Astrocyte (in vitro differentiated cells and primary cell): ENCODE results near the gene MPP2. TPM values are rescaled to one million over a fixed set of nuclear protein-coding genes. Genes with fewer than 3 reads are reported as not detected.
"Not testable (repeated sequence)": the region's sequence is repeated elsewhere in the genome, so short reads cannot be mapped to it uniquely, and the experiment has no call there.

Experiments used
- DNase-seq: peaks from one replicate; pipeline ENCODE4 v3.0.0-alpha.2; 2010; ENCODE audit warnings: low read depth
- FAIRE-seq: peaks from 2 replicates; lab custom pipeline; 2011; peaks lifted over from hg19 to GRCh38; lab: Jason Lieb, UNC
- H2AFZ ChIP-seq: 2 replicates; pipeline ENCODE4 v1.6.0; 2012; ENCODE audit warnings: low read depth, low read length, inconsistent platforms
- H3K27ac ChIP-seq: 2 replicates; pipeline ENCODE4 v1.5.1; 2011; ENCODE audit warnings: low read depth, low read length, inconsistent platforms
- H3K27me3 ChIP-seq: 2 replicates; pipeline ENCODE4 v1.6.0; 2011; ENCODE audit warnings: low read length, inconsistent platforms; ENCODE audit not compliant: insufficient read depth
- H3K36me3 ChIP-seq: 2 replicates; pipeline ENCODE4 v1.5.1; 2011; ENCODE audit warnings: low read length, inconsistent platforms; ENCODE audit not compliant: insufficient read depth
- H3K4me1 ChIP-seq: 2 replicates; pipeline ENCODE4 v1.5.1; 2011; ENCODE audit warnings: low read length, inconsistent platforms; ENCODE audit not compliant: insufficient read depth
- H3K4me2 ChIP-seq: 2 replicates; pipeline ENCODE4 v1.6.0; 2012; ENCODE audit warnings: low read length, inconsistent platforms
- H3K4me3 ChIP-seq: 2 replicates; pipeline ENCODE4 v1.5.1; 2011; ENCODE audit warnings: low read depth, mild to moderate bottlenecking, low read length, inconsistent platforms; ENCODE audit not compliant: insufficient read depth
- H3K79me2 ChIP-seq: 2 replicates; pipeline ENCODE4 v1.6.0; 2012; ENCODE audit warnings: mild to moderate bottlenecking, low read length, inconsistent platforms; ENCODE audit not compliant: insufficient read depth
- H3K9ac ChIP-seq: 2 replicates; pipeline ENCODE4 v1.6.0; 2012; ENCODE audit warnings: mild to moderate bottlenecking, low read length, inconsistent platforms
- H3K9me3 ChIP-seq: 2 replicates; pipeline ENCODE4 v1.5.1; 2012; ENCODE audit warnings: low read depth, mild to moderate bottlenecking, low read length, inconsistent platforms; ENCODE audit not compliant: insufficient read depth
- H4K20me1 ChIP-seq: 2 replicates; pipeline ENCODE4 v1.6.0; 2012; ENCODE audit warnings: low read length, inconsistent platforms; ENCODE audit not compliant: insufficient read depth
- H3K27ac Mint-ChIP-seq: one replicate; pipeline ENCODE4 v1.8.0; 2021; ENCODE audit warnings: mild to moderate bottlenecking, mixed read lengths; ENCODE audit not compliant: unreplicated experiment
- H3K27me3 Mint-ChIP-seq: one replicate; pipeline ENCODE4 v1.8.0; 2021; ENCODE audit warnings: low read depth, mixed read lengths; ENCODE audit not compliant: unreplicated experiment
- H3K36me3 Mint-ChIP-seq: one replicate; pipeline ENCODE4 v1.8.0; 2021; ENCODE audit warnings: low read depth, mixed read lengths; ENCODE audit not compliant: unreplicated experiment
- H3K4me1 Mint-ChIP-seq: one replicate; pipeline ENCODE4 v1.8.0; 2021; ENCODE audit warnings: low read depth, mixed read lengths; ENCODE audit not compliant: unreplicated experiment
- H3K4me3 Mint-ChIP-seq: one replicate; pipeline ENCODE4 v1.8.0; 2021; ENCODE audit warnings: mild to moderate bottlenecking, moderate library complexity, mixed read lengths; ENCODE audit not compliant: unreplicated experiment
- H3K9me3 Mint-ChIP-seq: one replicate; pipeline ENCODE4 v1.8.0; 2021; ENCODE audit warnings: mild to moderate bottlenecking, mixed read lengths; ENCODE audit not compliant: unreplicated experiment
- EZH2 ChIP-seq: IDR thresholded peaks from 2 replicates; pipeline ENCODE4 v1.6.1; 2012; ENCODE audit warnings: mild to moderate bottlenecking, low read length, inconsistent platforms; ENCODE audit not compliant: insufficient read depth
- total RNA-seq: library from RNA; stranded (reverse); gene quantifications from 2 replicates; pipeline ENCODE4 v1.2.1, GENCODE V29; 2021
- TF ChIP-seq, protein P1 (sequence below): IDR thresholded peaks from 2 replicates; pipeline ENCODE4 v1.5.1; 2011; ENCODE audit warnings: low read depth, mild to moderate bottlenecking, inconsistent platforms, low read length, moderate library complexity; ENCODE audit not compliant: insufficient read depth

MPP2 gene
- total RNA-seq, 1 donor from 2014 or later = 8.0 TPM

DNA sequence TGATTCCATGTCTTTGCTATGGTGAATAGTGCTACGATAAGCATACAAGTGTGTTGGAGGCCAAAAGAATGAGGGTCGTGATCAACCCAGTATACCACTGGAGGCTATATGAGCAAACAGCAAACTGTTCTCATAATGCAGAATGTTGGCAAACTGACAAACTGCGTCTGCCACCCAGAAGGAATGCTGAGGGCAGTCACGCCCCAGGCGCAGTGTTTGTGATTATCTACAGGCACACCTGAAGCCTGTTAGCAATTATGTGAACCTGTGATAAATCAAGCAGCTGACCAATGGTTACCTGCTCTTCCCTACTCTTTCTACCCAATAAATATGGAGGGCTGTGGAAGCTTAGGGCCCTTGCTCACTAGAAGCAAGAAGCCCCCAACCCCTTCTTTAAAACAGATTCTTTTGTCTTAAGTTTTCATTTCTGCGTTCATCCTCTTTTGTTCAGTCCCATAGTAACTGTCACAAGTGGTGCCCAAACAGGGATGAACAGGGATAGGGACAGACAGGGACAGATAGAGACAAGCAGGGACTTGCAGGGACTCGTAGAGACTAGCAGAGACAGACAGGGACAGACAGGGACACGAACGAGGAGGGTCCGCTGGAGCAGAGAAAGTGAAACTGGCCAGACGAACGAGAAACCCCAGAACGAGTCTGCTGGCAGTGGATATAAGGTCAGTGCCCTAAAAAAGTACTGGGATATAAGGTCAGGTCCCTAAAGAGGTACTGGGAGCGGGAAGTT lies 35.2 kb downstream of the MPP2 start:
- Histone ChIP-seq H3K36me3 (no peaks in the 10 kb centered on the region), H3K9ac (no peak overlapping the region), H3K27me3 (peaks cover 31% of the 10 kb centered on the region), H3K79me2 (no peaks in the 10 kb centered on the region), H3K4me3 (no peak overlapping the region), H3K27ac (no peak overlapping the region), H2AFZ (no peak overlapping the region), H3K9me3 (no peaks in the 10 kb centered on the region), H4K20me1 (no peaks in the 10 kb centered on the region), H3K4me1 (no peaks in the 10 kb centered on the region), H3K4me2 (no peak overlapping the region)
- no peak overlapping the region for H3K27ac Mint-ChIP-seq
- H3K4me3 Mint-ChIP-seq = no peak overlapping the region
- H3K9me3 Mint-ChIP-seq = peaks cover 3% of the 10 kb centered on the region
- TF ChIP-seq, protein P1, sequence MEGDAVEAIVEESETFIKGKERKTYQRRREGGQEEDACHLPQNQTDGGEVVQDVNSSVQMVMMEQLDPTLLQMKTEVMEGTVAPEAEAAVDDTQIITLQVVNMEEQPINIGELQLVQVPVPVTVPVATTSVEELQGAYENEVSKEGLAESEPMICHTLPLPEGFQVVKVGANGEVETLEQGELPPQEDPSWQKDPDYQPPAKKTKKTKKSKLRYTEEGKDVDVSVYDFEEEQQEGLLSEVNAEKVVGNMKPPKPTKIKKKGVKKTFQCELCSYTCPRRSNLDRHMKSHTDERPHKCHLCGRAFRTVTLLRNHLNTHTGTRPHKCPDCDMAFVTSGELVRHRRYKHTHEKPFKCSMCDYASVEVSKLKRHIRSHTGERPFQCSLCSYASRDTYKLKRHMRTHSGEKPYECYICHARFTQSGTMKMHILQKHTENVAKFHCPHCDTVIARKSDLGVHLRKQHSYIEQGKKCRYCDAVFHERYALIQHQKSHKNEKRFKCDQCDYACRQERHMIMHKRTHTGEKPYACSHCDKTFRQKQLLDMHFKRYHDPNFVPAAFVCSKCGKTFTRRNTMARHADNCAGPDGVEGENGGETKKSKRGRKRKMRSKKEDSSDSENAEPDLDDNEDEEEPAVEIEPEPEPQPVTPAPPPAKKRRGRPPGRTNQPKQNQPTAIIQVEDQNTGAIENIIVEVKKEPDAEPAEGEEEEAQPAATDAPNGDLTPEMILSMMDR = no peak
- no peak for TF ChIP-seq EZH2
- DNase-seq (no peak), FAIRE-seq (no peak)
- H3K27me3 Mint-ChIP-seq = peaks cover 38% of the 10 kb centered on the region
- H3K4me1 Mint-ChIP-seq = no peaks in the 10 kb centered on the region
- peaks cover 5% of the 10 kb centered on the region for H3K36me3 Mint-ChIP-seq

DNA sequence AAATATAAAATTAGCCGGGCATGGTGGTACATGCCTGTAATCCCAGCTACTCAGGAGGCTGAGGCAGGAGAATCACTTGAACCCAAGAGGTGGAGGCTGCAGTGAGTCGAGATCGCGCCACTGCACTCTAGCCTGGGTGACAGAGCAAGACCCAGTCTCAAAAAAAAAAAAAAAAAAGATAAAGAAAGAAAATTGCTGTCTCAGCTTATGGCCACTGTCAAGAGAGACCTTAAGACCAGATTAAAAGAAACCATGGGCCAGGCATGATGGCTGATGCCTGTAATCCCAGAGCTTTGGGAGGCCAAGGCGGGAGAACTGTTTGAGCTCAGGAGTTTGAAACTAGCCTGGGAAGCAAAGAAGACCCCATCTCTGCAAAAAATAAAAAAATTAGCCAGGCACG lies 38.3 kb downstream of the MPP2 start:
- not testable (repeated sequence) for H3K27ac Mint-ChIP-seq, H3K4me1 Mint-ChIP-seq, H3K4me3 Mint-ChIP-seq, DNase-seq, H3K9me3 ChIP-seq, H3K9me3 Mint-ChIP-seq, H3K36me3 Mint-ChIP-seq, H3K79me2 ChIP-seq, H3K4me2 ChIP-seq, H3K36me3 ChIP-seq, FAIRE-seq, H3K9ac ChIP-seq, H3K4me3 ChIP-seq, H2AFZ ChIP-seq, H3K4me1 ChIP-seq, H3K27ac ChIP-seq, H4K20me1 ChIP-seq
- H3K27me3 ChIP-seq = peaks cover 36% of the 10 kb centered on the region
- H3K27me3 Mint-ChIP-seq = peaks cover 44% of the 10 kb centered on the region

DNA sequence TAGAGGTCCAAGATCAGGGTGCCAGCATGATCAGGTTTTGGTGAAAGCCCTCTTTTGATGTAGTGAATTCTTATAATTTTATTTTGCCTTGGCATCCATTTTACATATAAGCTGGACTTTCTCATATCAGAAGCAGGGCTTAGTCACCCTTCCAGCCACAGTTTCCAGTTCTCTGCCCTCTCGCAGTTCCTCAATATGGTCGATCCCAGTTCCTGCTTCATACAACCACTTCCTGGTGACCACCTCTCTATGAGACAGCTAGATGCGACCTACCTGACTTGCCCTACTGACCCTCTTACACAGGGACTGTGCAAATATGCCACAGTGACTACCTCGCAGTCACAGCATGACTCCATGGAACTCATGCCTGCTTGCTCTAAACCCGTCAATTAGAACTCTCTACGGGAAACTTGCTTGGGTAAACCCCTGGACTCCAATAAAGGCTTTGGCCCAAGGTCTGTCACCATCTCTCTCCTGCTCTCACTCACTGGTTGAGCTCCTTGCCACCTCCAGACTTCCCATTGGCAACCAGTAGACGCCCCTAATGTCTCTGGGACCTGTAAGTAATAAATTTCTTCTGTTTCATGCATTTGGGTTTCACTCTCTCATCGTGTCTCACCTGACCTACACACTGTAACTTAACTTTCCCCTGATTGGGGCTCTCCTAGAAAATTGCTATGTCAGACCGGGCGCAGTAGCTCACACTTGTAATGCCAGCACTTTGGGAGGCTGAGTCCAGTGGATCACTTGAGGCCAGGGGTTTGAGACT lies 38.9 kb downstream of the MPP2 start:
- Mint-ChIP-seq H3K4me3 (no peak overlapping the region), H3K27me3 (peaks cover 40% of the 10 kb centered on the region), H3K9me3 (no peaks in the 10 kb centered on the region), H3K4me1 (peaks cover 5% of the 10 kb centered on the region), H3K27ac (no peak overlapping the region), H3K36me3 (no peaks in the 10 kb centered on the region)
- no peaks in the 10 kb centered on the region for H3K79me2 ChIP-seq
- H3K36me3 ChIP-seq = no peaks in the 10 kb centered on the region
- no peaks in the 10 kb centered on the region for H4K20me1 ChIP-seq
- H3K9ac ChIP-seq = no peak overlapping the region
- no peaks in the 10 kb centered on the region for H3K9me3 ChIP-seq
- H3K4me2 ChIP-seq = no peak overlapping the region
- H2AFZ ChIP-seq = no peak overlapping the region
- H3K4me1 ChIP-seq = no peaks in the 10 kb centered on the region
- TF ChIP-seq, protein P1 = no peak
- TF ChIP-seq EZH2 = no peak
- FAIRE-seq = no peak
- DNase-seq = no peak
- no peak overlapping the region for H3K4me3 ChIP-seq
- H3K27me3 ChIP-seq = peaks cover 34% of the 10 kb centered on the region
- H3K27ac ChIP-seq = no peak overlapping the region
